NOMO-1 treated with dmso at 0.1 percent for 144 hours (cell line): Measurements from ENCODE around the gene METTL22.

Experiments
- DNase-seq: peaks from one replicate; lab custom pipeline; 2025; ENCODE audit not compliant: unreplicated experiment; lab: John Stamatoyannopoulos, UW

The METTL22 gene

DNA sequence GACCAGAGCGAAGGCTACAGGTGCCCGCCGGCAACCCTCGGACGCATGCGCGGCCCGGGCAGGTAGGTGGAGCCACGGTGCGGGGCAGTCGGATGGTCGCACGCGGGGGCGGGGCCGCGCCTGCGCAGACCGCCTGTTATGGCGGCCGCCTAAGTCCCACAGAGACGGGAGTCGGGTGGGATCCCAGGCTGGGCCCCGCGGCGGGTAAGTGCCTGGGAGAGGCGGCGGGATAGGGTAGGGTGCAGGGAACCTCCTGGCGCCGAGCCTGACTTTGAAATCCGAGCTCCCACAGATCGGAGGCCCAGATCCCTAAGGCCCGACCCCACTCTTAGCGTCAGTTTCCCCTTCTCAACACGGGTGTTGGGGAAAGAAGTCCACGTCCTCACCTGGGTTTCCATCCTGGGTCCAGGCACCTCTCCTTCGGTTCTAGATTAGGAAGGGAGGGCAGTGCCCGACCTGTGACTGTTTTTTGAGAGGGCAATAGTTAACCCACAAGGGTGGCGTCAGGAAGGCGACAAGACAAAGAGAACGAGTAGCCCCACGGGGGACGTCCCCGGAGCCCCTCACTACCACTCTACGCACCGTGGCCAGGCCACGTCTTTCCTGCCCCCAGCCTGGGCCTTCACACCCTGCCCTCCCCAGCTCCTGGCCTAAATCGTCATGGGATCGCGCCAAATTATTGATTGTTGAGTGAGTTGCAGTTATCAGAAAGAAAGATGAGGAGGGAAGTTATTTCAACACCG is at the start of gene METTL22:
Gene METTL22, plus strand, starts transcription at position 127 of the 743 bp plus-strand sequence. CDS start 3,968 bp downstream, outside the sequence.
- peak; percentile 76 for DNase-seq

GRCh38 chr16:8572063-8572918 is 49.2 kb upstream of the METTL22 start:
- DNase-seq, result no peak

DNA sequence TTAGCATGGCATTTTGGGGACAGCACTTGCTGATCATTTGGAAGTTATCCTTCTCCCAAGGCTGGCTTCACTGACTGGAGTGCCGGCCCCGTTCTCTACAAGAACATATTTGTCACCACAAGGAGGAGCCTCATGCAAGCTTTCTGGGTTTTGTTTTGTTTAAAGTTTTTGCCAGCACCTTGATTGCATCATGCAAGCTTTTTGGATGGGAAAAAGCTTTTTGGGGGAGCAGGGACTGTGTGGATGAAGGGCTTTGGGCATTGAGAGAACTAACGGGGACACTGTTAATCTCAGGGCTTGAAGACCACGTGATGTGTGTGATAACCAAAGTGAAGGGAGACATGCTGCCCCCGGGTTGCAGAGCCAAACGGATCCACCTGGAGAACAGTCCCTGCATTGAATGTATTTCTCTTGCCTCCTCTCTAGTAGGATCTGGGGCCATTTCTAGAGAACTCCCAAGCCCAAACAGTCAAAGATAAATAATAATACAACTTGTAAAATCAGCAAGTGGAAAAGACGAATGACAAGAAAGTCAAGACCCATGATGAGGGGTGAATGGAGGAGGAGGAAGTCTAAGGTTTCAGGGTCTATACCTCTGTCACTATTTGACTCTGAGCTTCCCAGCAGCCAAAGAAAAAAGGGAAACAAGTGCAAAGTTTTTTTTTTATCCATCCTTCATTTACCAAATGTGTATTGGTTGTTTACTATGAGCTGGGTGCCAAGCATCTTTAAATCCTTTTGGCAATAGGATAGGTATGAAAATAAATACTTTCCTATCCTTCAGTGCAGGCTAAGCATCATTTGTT is 48.4 kb upstream of the METTL22 start:
- no peak for DNase-seq

- DNase-seq, result no peak
Observed at GRCh38 chr16:8575399-8575798, 46.1 kb upstream of the METTL22 start.

DNA sequence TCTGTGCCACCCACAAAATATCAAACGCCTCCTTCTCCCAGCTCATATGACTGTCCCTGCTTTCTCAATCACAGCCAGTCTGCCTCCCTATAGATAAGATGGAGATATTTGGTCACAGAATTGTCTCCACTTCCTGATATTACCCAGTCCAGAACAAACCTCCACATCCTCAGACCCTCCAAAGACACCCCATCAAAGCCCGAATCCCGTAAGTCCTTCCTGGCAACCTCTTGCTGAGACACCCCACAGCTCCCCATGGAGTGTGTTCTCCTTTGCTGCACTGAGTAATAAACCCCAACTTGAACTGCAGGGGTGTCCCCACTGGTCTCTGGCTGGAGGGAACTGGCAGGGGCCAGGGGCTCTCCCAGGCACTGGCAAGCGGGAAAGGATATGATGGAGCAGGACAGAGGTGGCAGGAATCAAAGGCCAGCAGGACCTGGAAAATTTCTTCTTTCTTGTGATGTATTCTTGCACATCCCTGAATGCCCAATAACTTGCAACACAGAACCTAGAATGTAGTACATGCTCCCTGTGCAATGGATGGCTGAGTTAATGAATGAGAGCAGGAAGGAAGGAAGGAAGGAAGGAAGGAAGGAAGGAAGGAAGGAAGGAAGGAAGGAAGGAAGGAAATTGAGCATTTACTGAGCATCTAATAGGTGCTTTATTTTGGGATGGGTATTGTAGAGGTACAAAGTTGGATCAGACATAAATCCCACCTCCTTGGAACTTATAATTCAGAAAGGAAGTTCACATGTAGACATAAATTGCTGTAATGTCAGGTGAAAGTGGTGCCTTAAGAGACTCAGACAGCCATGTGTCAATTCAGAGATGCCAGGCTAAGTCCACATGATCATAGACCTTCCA is 45.1 kb upstream of the METTL22 start:
- no peak for DNase-seq

DNA sequence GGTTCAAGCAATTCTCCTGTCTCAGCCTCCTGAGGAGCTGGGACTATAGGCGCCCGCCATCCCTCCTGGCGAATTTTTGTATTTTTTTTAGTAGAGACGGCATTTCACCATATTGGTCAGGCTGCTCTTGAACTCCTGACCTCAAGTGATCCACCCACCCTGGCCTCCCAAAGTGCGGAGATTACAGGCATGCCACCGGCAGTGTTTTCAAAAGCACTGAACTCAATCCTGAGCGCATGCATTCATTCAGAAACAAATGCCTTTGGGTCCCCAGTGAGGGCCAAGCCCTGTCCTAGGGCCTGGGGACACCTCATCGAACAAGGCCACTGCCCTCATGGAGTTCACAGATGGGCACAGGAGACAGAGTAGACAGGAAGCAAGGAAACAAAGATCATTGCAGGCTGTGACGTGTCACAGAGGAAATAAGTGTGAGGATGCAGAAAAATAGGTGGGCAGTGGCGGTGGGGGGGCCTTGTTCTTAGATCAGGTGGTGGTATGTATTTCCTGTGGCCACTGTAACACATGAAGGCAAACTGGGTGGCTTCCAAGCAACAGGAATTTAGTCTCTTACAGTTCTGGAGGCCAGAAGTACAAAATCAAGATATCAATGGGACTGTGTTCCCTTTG is 43.7 kb upstream of the METTL22 start:
- no peak for DNase-seq

DNA sequence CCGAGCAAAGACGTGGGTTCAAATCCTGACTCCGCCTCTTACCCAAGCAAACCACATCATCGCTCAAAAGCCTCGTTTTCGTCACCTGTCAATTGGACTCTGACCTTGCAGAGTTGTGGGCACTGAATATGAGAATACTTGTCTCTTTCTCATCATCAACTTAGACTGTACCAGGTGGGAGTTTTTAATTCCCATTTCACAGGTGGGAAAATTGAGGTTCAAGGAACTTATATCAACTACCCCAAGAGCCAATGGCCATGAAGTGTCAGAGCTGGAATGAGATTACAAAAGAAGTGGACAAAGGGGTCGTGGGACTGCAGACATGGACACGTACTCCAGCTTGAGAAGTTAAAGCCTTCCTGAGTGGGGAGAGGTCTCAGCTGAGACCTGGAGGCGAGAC is 41.9 kb upstream of the METTL22 start:
- DNase-seq, result no peak

DNA sequence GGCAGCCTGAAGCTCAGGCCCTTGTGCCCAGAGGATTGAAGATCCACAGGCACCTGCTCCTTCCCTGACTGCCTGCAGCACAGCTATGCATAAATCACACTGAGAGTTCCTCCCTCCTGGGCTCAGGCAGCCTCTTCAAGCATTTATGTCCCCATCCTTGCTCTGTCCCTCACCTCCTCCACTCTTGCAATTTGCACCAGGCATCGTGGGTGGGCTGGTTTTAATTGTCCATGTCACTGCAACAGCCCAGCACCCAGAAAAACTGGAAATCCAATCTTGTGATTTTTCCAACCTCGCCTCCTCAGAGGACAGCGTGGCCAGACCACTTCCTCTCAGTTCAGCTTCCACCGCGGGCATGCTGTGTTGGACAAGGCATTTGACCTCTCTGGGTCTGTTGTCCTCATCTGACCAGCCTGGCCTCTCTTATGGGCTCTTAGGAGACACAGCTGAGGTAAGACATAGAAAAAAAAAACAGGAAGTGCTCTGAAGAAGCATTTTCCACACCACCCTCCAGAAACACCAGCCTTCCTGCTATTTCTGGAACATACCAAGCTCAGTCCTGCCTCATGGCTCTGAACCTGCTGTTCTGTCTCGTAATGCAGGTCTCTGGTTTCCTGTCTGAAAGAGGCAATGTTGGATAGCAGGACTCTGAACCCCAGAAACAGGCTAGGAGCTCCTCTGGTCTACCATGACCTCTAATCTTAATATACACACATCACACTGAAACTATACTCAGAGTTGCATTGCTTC is 39.5 kb upstream of the METTL22 start:
- peak; percentile 81 for DNase-seq

DNA sequence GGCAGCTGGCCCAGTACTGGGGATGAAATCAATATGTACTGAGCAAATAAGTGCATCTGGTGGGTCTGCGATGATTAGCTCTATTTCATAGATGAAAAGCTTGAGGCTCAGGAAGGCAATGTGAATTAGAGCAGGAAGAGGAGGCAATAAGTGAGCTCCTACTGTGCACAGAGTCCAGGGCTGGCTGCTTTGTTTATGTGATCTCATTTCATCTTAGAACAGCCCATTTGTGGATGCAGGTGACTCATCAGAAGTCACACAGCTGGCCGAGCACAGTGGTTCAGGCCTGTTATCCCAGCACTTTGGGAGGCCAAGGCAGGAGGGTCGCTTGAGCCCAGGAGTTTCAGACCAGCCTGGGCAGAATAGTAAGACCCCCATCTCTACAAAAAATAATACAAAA is 38.3 kb upstream of the METTL22 start:
- DNase-seq, result no peak

- DNase-seq, result no peak
Observed at GRCh38 chr16:8583732-8584131, 37.8 kb upstream of the METTL22 start.

- DNase-seq, result no peak
Observed at GRCh38 chr16:8585041-8585440, 36.5 kb upstream of the METTL22 start.

GRCh38 chr16:8585857-8586256 is 35.6 kb upstream of the METTL22 start:
- no peak for DNase-seq

DNA sequence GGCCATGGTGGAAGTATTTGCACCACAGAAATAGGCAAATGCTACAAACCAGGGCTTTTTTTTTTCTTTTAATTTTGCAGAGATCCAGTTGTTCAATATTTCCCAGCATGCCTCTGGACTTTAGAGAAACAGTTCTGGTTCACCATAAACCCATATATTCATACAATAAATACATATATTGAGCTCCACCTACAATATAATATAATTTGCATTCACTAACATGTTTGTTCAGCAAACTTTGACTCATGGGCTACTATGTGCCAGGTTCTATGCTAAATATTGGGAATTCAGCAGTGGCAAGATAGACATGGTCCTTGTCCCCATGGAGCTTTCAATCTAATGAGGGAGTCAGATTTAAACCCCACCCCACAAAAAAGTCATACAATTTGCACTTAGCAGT is 34.4 kb upstream of the METTL22 start:
- DNase-seq, result no peak

GRCh38 chr16:8588682-8589056 is 32.8 kb upstream of the METTL22 start:
- DNase-seq, result no peak

GRCh38 chr16:8589057-8589899 is 32.2 kb upstream of the METTL22 start:
- no peak for DNase-seq

DNA sequence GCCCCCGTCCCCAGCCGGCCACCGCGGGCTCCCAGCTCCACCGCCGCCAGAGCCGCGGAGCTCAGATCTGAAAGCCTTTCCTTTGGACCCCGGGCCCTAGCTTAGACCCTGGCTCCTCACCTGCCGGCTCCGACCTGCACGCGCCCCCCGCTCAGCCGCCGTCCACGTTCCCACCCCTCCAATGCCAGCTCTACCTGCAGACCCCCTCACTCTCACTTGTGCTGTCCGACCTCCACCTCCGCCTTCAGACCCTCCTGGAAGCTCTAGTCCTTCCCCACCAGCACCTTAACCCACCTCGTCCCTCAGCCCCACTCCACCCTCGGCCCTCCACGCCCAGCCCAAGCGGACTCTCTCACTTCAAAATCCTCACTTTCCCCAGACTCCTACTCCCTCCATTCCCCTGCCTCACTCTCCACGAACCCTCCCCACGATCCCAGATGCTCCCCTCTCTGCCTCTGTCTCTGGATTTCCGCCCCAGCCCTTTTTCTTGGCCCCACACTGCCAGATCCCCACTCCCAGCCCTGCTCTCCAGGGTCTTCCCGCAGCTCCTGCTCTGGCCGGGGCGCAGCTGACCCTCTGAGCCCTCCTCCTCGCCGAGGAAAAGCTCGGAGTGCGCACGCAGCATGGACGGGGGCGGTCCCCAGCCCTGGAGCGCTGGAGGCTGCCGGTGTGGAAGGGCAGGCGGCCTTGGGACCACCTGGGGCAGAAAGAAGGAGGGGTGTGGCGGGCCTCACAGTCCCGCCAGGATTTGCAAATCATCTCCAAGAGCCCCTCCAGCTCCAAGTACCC is 31.4 kb upstream of the METTL22 start, which contains the start of gene TMEM114:
Gene TMEM114, minus strand, starts transcription at position 612 of the 789 bp plus-strand sequence. CDS start 673 bp downstream, outside the sequence.
- no peak for DNase-seq

DNA sequence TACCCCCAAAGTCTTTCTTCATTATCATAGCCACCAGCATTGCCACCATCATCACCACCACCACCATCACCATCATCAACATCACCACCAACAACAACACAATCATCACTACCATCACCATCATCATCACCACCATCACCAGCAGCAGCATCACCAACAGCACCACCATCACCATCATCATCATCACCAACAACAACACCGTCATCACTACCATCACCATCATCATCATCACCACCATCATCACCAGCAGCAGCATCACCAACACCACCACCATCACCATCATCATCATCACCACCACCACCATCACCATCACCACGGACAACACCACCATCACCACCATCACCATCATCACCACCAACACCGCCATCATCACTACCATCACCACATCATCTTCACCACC is 30.7 kb upstream of the METTL22 start:
- no peak for DNase-seq

DNA sequence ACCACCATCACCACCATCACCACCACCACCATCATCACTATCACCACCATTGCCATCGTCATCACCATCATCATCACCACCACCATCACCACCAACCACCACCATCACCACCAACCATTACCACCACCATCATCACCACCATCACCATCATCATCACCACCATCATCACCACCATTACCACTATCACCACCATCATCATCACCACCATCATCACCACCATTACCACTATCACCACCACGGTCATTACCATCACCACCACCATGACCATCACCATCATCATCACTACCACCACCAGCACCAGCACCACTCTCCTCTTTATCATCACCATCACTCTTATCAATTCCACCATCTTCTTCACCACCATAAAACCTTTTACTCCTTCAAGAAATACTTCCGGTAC is 30.0 kb upstream of the METTL22 start:
- DNase-seq, result no peak
